ENCODE results near the gene XDH. TPM values are rescaled to one million over a fixed set of nuclear protein-coding genes. Genes with fewer than 3 reads are reported as not detected.

Gene XDH
- total RNA-seq, 1 experiment from 2014 or later, result 7.7 TPM

DNA sequence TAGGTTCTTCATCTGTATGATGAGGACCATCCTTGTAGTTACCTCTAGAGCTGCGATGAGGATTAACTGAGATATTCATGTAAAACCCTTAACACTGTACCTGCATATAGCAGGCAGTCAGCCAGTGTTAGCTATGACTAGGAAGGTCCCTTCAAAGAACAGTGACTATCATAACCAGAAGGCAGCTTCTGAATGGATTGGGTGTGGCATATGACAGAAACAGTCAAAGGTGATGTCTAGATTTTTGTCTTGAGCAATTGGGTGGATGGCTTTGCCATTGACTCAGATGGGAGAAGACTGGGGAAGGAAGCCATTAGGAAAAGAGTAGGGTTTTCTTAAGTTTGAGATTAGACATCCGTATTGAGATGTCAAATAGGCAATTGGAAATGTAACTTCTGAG lies 15.7 kb downstream of the XDH start:
- Histone ChIP-seq H3K79me2 (ENCODE audit: low read depth) (no peaks in the 10 kb centered on the region), H4K20me1 (ENCODE audit: insufficient read depth) (no peaks in the 10 kb centered on the region), H3F3A (ENCODE audit: insufficient read depth, low read depth) (peaks cover 19% of the 10 kb centered on the region), H3K9me2 (ENCODE audit: insufficient read depth) (no peaks in the 10 kb centered on the region), H3K9me3 (ENCODE audit: insufficient read depth, low read depth) (peaks cover 9% of the 10 kb centered on the region; the same call in 1 of the 2 replicates), H3K27me3 (ENCODE audit: insufficient read depth, low read depth) (no peaks in the 10 kb centered on the region), H3K4me3 (no peak overlapping the region), H2AFZ (no peak overlapping the region), H3K36me3 (ENCODE audit: low read depth) (peaks cover 47% of the 10 kb centered on the region), H3K4me1 (replicated peaks; ENCODE audit: insufficient read depth) (peaks cover 30% of the 10 kb centered on the region), H3K27ac (no peak overlapping the region), H3K4me2 (no peak overlapping the region)
- ChIA-PET POLR2A (ENCODE audit: unreplicated experiment) (no interaction called here), CTCF (no interaction called here)
- BruUV-seq (replicated peaks), result no TSS peak
- no peak for TF ChIP-seq EZH2 (IDR thresholded peaks at IDR 0.05; ENCODE audit: low read depth)
- TF ChIP-seq, protein P1, sequence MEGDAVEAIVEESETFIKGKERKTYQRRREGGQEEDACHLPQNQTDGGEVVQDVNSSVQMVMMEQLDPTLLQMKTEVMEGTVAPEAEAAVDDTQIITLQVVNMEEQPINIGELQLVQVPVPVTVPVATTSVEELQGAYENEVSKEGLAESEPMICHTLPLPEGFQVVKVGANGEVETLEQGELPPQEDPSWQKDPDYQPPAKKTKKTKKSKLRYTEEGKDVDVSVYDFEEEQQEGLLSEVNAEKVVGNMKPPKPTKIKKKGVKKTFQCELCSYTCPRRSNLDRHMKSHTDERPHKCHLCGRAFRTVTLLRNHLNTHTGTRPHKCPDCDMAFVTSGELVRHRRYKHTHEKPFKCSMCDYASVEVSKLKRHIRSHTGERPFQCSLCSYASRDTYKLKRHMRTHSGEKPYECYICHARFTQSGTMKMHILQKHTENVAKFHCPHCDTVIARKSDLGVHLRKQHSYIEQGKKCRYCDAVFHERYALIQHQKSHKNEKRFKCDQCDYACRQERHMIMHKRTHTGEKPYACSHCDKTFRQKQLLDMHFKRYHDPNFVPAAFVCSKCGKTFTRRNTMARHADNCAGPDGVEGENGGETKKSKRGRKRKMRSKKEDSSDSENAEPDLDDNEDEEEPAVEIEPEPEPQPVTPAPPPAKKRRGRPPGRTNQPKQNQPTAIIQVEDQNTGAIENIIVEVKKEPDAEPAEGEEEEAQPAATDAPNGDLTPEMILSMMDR (conservative IDR thresholded peaks at IDR 0.05), result no peak
- DNase-seq, result no peak
- intact Hi-C loops (cut with micrococcal nuclease; ENCODE audit: unreplicated experiment), result no loop called here

DNA sequence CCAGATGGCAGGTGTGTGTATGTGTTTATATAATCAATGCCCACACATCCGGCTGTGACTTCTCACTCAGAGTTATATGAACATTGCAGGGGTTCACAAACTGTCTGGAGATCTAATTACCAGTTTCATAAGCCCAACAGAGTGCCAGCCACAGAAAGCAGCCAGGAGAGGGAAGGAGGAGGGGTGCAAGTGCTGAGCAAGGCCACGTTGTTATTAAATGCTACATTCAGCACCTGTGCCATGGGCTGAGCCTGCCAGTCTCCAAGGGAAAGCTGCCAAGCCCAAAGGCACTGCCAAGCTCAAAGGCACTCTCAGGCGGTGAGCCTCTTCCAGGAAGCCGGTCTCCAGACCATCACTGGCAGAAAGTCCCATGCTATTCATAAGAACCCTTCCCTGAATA lies 17.4 kb downstream of the XDH start:
- no peak overlapping the region for H2AFZ ChIP-seq
- H3K4me2 ChIP-seq, result no peak overlapping the region
- no peak for DNase-seq
- H3K27me3 ChIP-seq (ENCODE audit: insufficient read depth, low read depth), result no peaks in the 10 kb centered on the region
- peaks cover 14% of the 10 kb centered on the region for H3K4me1 ChIP-seq (replicated peaks; ENCODE audit: insufficient read depth)
- H3F3A ChIP-seq (ENCODE audit: insufficient read depth, low read depth), result peaks cover 14% of the 10 kb centered on the region
- no peaks in the 10 kb centered on the region for H3K9me2 ChIP-seq (ENCODE audit: insufficient read depth)
- H3K27ac ChIP-seq, result no peak overlapping the region
- H3K4me3 ChIP-seq, result no peak overlapping the region
- TF ChIP-seq EZH2 (IDR thresholded peaks at IDR 0.05; ENCODE audit: low read depth), result no peak
- TF ChIP-seq, protein P1 (conservative IDR thresholded peaks at IDR 0.05), result no peak
- H3K36me3 ChIP-seq (ENCODE audit: low read depth), result peaks cover 39% of the 10 kb centered on the region
- no peaks in the 10 kb centered on the region for H4K20me1 ChIP-seq (ENCODE audit: insufficient read depth)
- no peaks in the 10 kb centered on the region for H3K79me2 ChIP-seq (ENCODE audit: low read depth)
- H3K9me3 ChIP-seq (ENCODE audit: insufficient read depth, low read depth), result peaks cover 9% of the 10 kb centered on the region; the same call in 1 of the 2 replicates
- POLR2A ChIA-PET (ENCODE audit: unreplicated experiment), result interaction anchor here (0.7 kb wide), 1 partner anchor 84 kb away, joined by 3 read pairs; no protein-coding TSS in a partner anchor
- BruUV-seq (replicated peaks), result no TSS peak
- intact Hi-C loops (cut with micrococcal nuclease; ENCODE audit: unreplicated experiment), result no loop called here
- CTCF ChIA-PET, result interaction anchor here (0.5 kb wide), 1 partner anchor 243 kb away, joined by 6 read pairs; no protein-coding TSS in a partner anchor

DNA sequence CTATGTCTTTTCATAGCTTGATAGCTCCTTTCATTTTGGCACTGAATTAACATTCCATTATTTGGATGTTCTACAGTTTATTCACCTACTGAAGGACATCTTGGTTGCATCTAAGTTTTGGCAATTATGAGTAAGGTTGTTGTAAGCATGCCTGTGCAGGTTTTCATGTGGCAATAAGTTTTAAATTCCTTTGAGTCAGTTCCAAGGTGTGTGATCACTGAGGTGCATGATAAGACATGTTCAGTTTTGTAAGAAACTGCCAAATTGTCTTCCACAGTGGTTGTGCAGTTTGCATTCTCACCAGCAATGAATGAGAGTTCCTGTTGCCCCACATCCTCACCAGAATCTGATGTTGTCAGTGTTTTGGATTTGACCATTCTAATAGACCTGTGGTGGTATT lies 24.2 kb downstream of the XDH start:
- Histone ChIP-seq H3K9me2 (ENCODE audit: insufficient read depth) (no peaks in the 10 kb centered on the region), H3K4me1 (replicated peaks; ENCODE audit: insufficient read depth) (peaks cover 12% of the 10 kb centered on the region), H3K4me3 (no peak overlapping the region), H2AFZ (no peak overlapping the region), H3K4me2 (no peak overlapping the region), H3K36me3 (ENCODE audit: low read depth) (peaks cover 19% of the 10 kb centered on the region), H3F3A (ENCODE audit: insufficient read depth, low read depth) (peaks cover 7% of the 10 kb centered on the region), H3K79me2 (ENCODE audit: low read depth) (no peaks in the 10 kb centered on the region), H3K27me3 (ENCODE audit: insufficient read depth, low read depth) (no peaks in the 10 kb centered on the region), H3K27ac (no peak overlapping the region), H4K20me1 (ENCODE audit: insufficient read depth) (no peaks in the 10 kb centered on the region), H3K9me3 (ENCODE audit: insufficient read depth, low read depth) (peaks cover 13% of the 10 kb centered on the region; the same call in 1 of the 2 replicates)
- DNase-seq, result no peak
- intact Hi-C loops (cut with micrococcal nuclease; ENCODE audit: unreplicated experiment), result no loop called here
- ChIA-PET POLR2A (ENCODE audit: unreplicated experiment) (no interaction called here), CTCF (no interaction called here)
- BruUV-seq (replicated peaks), result no TSS peak
- TF ChIP-seq, protein P1 (conservative IDR thresholded peaks at IDR 0.05), result no peak
- no peak for TF ChIP-seq EZH2 (IDR thresholded peaks at IDR 0.05; ENCODE audit: low read depth)
